GM12878 (cell line): ENCODE results near the gene SLC17A7. TPM values are rescaled to one million over a fixed set of nuclear protein-coding genes. Genes with fewer than 3 reads are reported as not detected.

Experiments
- ATAC-seq: fragments of 200-7000 bp; cut with Tn5 transposase; 3 replicates; pipeline ENCODE4 v1.9.1; 2020; ENCODE audit warnings: mild to moderate bottlenecking, moderate library complexity
- BruUV-seq: library from RNA; stranded (reverse); fragments of 400-500 nt; replicated peaks from 2 replicates; lab custom pipeline; 2021; lab: Mats Ljungman, UMichigan
- CTCF ChIA-PET: fragments of 300-600 bp; sonication (Branson Sonifier 250); formaldehyde crosslinking; extraction: SDS; loops from one replicate; lab custom pipeline; 2021; ENCODE audit warnings: inconsistent platforms; lab: Yijun Ruan, JAX
- POLR2A ChIA-PET: fragments of 350-600 bp; formaldehyde crosslinking; extraction: SDS; loops from one replicate; lab custom pipeline; 2021; ENCODE audit warnings: inconsistent platforms; lab: Charles Lee
- RAD21 ChIA-PET: fragments of 300-600 bp; sonication (Branson Sonifier 250); formaldehyde crosslinking; loops from one replicate; lab custom pipeline; 2023; ENCODE audit warnings: antibody characterized with exemption; ENCODE audit not compliant: unreplicated experiment; lab: Charles Lee
- SMC1A ChIA-PET: fragments of 300-600 bp; sonication (Branson Sonifier 250); formaldehyde crosslinking; loops from one replicate; lab custom pipeline; 2023; ENCODE audit not compliant: unreplicated experiment, uncharacterized antibody; lab: Charles Lee
- DNase-seq: peaks from one replicate; pipeline ENCODE4 v3.0.0-alpha.2; 2011; ENCODE audit warnings: low read depth, low spot score
- FAIRE-seq: peaks from 3 replicates; lab custom pipeline; 2011; peaks lifted over from hg19 to GRCh38; lab: Jason Lieb, UNC
- H2AFZ ChIP-seq: 2 replicates; pipeline ENCODE4 v1.6.0; 2011; ENCODE audit warnings: low read depth, low read length, control low read depth; ENCODE audit not compliant: control insufficient read depth
- H3K27ac ChIP-seq: 2 replicates; pipeline ENCODE4 v1.5.1; 2011; ENCODE audit warnings: control low read depth; ENCODE audit not compliant: control insufficient read depth, insufficient read depth
- H3K27me3 ChIP-seq, 2 experiments: replicated peaks in 1 of 2; 2 replicates each; pipeline versions ENCODE4 v1.6.0 to v1.6.1; 2011; ENCODE audit warnings: low read length in 1 of 2; ENCODE audit not compliant: control insufficient read depth in 2 of 2, insufficient read depth in 2 of 2
- H3K36me3 ChIP-seq, 2 experiments: 2 replicates each; pipeline ENCODE4 v1.5.1; 2011; ENCODE audit warnings: low read length in 1 of 2; ENCODE audit not compliant: control insufficient read depth in 2 of 2, insufficient read depth in 2 of 2
- H3K4me1 ChIP-seq: 2 replicates; pipeline ENCODE4 v1.6.1; 2011; ENCODE audit warnings: mild to moderate bottlenecking, low read length, moderate library complexity, mixed read lengths; ENCODE audit not compliant: control insufficient read depth, insufficient read depth
- H3K4me2 ChIP-seq: 2 replicates; pipeline ENCODE4 v1.6.0; 2011; ENCODE audit warnings: control low read depth; ENCODE audit not compliant: control insufficient read depth, insufficient read depth
- H3K4me3 ChIP-seq: fragments of 200-600 bp; sonication (generic); 2 replicates; pipeline ENCODE4 v1.5.1; 2016
- H3K79me2 ChIP-seq: 2 replicates; pipeline ENCODE4 v1.6.0; 2011; ENCODE audit warnings: low read length; ENCODE audit not compliant: control insufficient read depth, insufficient read depth
- H3K9ac ChIP-seq: 2 replicates; pipeline ENCODE4 v1.8.0; 2011; ENCODE audit warnings: low read length, control low read depth, mixed read lengths; ENCODE audit not compliant: control insufficient read depth, insufficient read depth
- H3K9me3 ChIP-seq: replicated peaks from 3 replicates; pipeline ENCODE4 v1.5.1; 2011; ENCODE audit warnings: mild to moderate bottlenecking, low read length; ENCODE audit not compliant: control insufficient read depth, insufficient read depth
- H4K20me1 ChIP-seq: 2 replicates; pipeline ENCODE4 v1.6.0; 2011; ENCODE audit not compliant: control insufficient read depth, insufficient read depth
- ASH2L ChIP-seq: fragments of 300-600, 200-600 bp; sonication (generic); IDR thresholded peaks from 2 replicates; pipeline ENCODE4 v1.6.1; 2017; ENCODE audit warnings: low read depth, mild to moderate bottlenecking, borderline replicate concordance
- ATF7 ChIP-seq: fragments of 450-650 bp; IDR thresholded peaks from 2 replicates; pipeline ENCODE4 v1.6.1; 2016; ENCODE audit warnings: low read depth, mild to moderate bottlenecking
- CBFB ChIP-seq: IDR thresholded peaks from 2 replicates; pipeline ENCODE4 v1.6.1; 2016; ENCODE audit warnings: antibody characterized with exemption, low read depth
- NFIC ChIP-seq: IDR thresholded peaks from 2 replicates; pipeline ENCODE4 v1.6.1; 2012; ENCODE audit warnings: low read depth, mild to moderate bottlenecking, inconsistent platforms, low read length, moderate library complexity
- NFXL1 ChIP-seq: fragments of 450-650 bp; IDR thresholded peaks from 2 replicates; pipeline ENCODE4 v1.6.1; 2017; ENCODE audit warnings: antibody characterized with exemption, mild to moderate bottlenecking, borderline replicate concordance
- RAD21 ChIP-seq: IDR thresholded peaks from 2 replicates; pipeline ENCODE4 v1.6.1; 2011; ENCODE audit warnings: mild to moderate bottlenecking, low read depth, low read length, moderate library complexity; ENCODE audit not compliant: insufficient read depth
- SIN3A ChIP-seq: IDR thresholded peaks from 2 replicates; pipeline ENCODE4 v1.6.1; 2012; ENCODE audit warnings: low read depth, low read length, improper control_type of control experiment
- SMAD1 ChIP-seq: fragments of 450-650 bp; IDR thresholded peaks from 2 replicates; pipeline ENCODE4 v1.6.1; 2018; ENCODE audit warnings: mild to moderate bottlenecking, low read depth; ENCODE audit not compliant: partially characterized antibody
- SMC3 ChIP-seq: IDR thresholded peaks from 2 replicates; pipeline ENCODE4 v1.6.1; 2011; ENCODE audit warnings: low read length, improper control_type of control experiment, borderline replicate concordance
- WGBS: methylation state at CpG from one replicate; pipeline ENCODE4 v1.1.6; 2016; ENCODE audit warnings: low lambda C conversion rate; ENCODE audit not compliant: insufficient replicate concordance, insufficient coverage; ENCODE audit errors: missing lambda C conversion rate; 5-methylcytosine and 5-hydroxymethylcytosine counted together
- in situ Hi-C: fragments of 300-500 bp; cut with MboI; formaldehyde crosslinking; loops from 9 replicates; pipeline ENCODE4 v1.14.3; 2018; ENCODE audit warnings: mixed read lengths
- intact Hi-C: fragments of 100-400 bp; cut with micrococcal nuclease; formaldehyde crosslinking; loops from one replicate; pipeline ENCODE4 v1.14.2; 2022; ENCODE audit not compliant: unreplicated experiment
- polyA plus RNA-seq, 11 experiments: library from polyadenylated mRNA; depleted of rRNA in 4 of 11; unstranded in 6 of 11; stranded (reverse) in 5 of 11; fragments of >200 nt; fragmentation: Nextera tagmentation in 4 of 11; fragmentation: Illumina TruSeq in 1 of 11; extraction: Ambion mirVana in 4 of 11; extraction: Trizol in 1 of 11; gene quantifications; 1 replicate in 1 of 11; 2 replicates in 10 of 11; pipeline versions ENCODE4 v1.2.1 to v1.2.3, GENCODE V29; 2011 to 2016; ENCODE audit warnings: inconsistent platforms in 2 of 11, missing spikeins in 2 of 11, low read depth in 1 of 11
- total RNA-seq, 4 experiments: library from RNA; depleted of rRNA in 3 of 4; stranded (reverse); fragments of >200 nt in 3 of 4; fragmentation: Illumina TruSeq in 1 of 4; extraction: Trizol in 1 of 4; gene quantifications; 2 replicates each; pipeline versions ENCODE4 v1.2.1 to v1.2.3, GENCODE V29; 2013 to 2021
- TF ChIP-seq, protein P1 (sequence below): fragments of 450-650 bp; formaldehyde crosslinking; IDR thresholded peaks from 2 replicates; pipeline ENCODE4 v1.4.0; 2020; ENCODE audit warnings: mild to moderate bottlenecking, moderate library complexity
- TF ChIP-seq, protein P2 (sequence below): IDR thresholded peaks from 2 replicates; pipeline ENCODE4 v1.6.1; 2012; ENCODE audit warnings: mild to moderate bottlenecking, low read depth, low read length
- TF ChIP-seq, protein P3 (sequence below): fragments of 450-650 bp; IDR thresholded peaks from 2 replicates; pipeline ENCODE4 v1.6.1; 2017; ENCODE audit warnings: low read depth, mild to moderate bottlenecking, moderate library complexity

SLC17A7 gene
- total and polyA plus RNA-seq, 10 of the 15 experiments (the other 5 are each of a cell fraction or from before 2014, with no cell fraction given) = 0.03 to 0.24 (median 0.06) TPM; not detected in 6

DNA sequence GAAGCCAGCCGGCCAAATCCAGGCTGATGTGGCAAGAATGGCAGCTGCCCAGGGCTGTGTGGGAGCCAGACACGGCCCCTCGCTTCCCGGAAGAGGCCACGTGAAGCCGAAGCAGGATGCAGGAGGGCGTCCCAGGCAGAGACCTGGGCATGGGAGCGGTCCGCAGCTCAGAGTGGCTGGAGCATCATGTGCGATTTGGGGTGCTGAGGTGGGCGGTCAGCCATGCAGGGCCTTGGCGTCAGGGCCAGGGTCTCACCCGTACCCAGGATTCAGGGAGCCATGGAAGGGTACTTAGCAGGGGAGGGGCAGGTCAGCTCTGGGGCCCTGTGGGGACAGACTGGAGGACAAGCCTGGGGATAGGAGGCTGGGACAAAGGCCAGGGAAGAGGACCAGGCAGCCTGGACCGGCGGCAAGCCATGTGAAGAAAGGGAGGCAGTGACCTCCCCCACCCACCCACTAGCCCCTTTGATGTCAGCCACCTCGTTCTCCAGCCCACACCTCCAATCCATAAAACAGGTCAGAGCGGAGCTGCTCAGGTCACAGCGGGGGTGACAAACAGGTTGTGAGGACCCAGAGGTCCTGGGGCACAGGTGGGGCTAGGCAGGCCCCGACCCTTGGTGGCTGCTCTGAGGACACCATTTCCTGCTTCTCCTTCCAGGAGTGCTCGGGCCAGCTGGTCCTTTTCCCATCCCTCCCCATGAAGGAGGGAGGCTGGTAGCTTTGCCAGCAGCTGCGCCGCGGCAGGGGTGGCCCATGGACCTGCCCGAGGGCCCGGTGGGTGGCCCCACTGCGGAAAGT lies 51.0 kb downstream of the SLC17A7 start (continued):
- TF ChIP-seq, protein P1, sequence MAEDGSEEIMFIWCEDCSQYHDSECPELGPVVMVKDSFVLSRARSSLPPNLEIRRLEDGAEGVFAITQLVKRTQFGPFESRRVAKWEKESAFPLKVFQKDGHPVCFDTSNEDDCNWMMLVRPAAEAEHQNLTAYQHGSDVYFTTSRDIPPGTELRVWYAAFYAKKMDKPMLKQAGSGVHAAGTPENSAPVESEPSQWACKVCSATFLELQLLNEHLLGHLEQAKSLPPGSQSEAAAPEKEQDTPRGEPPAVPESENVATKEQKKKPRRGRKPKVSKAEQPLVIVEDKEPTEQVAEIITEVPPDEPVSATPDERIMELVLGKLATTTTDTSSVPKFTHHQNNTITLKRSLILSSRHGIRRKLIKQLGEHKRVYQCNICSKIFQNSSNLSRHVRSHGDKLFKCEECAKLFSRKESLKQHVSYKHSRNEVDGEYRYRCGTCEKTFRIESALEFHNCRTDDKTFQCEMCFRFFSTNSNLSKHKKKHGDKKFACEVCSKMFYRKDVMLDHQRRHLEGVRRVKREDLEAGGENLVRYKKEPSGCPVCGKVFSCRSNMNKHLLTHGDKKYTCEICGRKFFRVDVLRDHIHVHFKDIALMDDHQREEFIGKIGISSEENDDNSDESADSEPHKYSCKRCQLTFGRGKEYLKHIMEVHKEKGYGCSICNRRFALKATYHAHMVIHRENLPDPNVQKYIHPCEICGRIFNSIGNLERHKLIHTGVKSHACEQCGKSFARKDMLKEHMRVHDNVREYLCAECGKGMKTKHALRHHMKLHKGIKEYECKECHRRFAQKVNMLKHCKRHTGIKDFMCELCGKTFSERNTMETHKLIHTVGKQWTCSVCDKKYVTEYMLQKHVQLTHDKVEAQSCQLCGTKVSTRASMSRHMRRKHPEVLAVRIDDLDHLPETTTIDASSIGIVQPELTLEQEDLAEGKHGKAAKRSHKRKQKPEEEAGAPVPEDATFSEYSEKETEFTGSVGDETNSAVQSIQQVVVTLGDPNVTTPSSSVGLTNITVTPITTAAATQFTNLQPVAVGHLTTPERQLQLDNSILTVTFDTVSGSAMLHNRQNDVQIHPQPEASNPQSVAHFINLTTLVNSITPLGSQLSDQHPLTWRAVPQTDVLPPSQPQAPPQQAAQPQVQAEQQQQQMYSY = no peak
- TF ChIP-seq ATF7 = no peak
- no peak for TF ChIP-seq SMAD1
- no peak for TF ChIP-seq SIN3A

DNA sequence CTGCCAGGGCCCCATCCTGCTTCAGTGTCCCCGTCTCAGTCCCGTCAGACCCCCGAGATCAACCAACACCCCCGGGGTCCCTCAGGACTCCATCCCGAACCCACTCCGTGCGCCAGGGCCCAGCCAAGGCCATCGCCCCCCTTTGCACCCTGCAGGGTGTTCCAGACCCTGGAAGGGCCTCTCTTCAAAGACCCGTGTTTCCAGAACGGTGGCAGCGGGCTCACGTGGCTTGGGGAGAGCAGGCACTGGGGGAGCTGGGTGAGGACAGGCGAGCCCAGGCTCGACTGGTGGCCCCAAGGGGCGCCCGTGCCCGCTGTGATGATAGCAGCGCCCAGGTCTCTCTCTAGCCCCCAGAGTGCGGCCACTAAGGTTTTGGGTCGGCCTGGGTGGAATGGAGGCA lies 51.9 kb downstream of the SLC17A7 start:
- FAIRE-seq = no peak
- TF ChIP-seq RAD21 (no peak), SMC3 (no peak), NFXL1 (no peak), ASH2L (no peak), NFIC (no peak), CBFB (no peak)
- TF ChIP-seq, protein P2, sequence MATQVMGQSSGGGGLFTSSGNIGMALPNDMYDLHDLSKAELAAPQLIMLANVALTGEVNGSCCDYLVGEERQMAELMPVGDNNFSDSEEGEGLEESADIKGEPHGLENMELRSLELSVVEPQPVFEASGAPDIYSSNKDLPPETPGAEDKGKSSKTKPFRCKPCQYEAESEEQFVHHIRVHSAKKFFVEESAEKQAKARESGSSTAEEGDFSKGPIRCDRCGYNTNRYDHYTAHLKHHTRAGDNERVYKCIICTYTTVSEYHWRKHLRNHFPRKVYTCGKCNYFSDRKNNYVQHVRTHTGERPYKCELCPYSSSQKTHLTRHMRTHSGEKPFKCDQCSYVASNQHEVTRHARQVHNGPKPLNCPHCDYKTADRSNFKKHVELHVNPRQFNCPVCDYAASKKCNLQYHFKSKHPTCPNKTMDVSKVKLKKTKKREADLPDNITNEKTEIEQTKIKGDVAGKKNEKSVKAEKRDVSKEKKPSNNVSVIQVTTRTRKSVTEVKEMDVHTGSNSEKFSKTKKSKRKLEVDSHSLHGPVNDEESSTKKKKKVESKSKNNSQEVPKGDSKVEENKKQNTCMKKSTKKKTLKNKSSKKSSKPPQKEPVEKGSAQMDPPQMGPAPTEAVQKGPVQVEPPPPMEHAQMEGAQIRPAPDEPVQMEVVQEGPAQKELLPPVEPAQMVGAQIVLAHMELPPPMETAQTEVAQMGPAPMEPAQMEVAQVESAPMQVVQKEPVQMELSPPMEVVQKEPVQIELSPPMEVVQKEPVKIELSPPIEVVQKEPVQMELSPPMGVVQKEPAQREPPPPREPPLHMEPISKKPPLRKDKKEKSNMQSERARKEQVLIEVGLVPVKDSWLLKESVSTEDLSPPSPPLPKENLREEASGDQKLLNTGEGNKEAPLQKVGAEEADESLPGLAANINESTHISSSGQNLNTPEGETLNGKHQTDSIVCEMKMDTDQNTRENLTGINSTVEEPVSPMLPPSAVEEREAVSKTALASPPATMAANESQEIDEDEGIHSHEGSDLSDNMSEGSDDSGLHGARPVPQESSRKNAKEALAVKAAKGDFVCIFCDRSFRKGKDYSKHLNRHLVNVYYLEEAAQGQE = no peak
- TF ChIP-seq, protein P3, sequence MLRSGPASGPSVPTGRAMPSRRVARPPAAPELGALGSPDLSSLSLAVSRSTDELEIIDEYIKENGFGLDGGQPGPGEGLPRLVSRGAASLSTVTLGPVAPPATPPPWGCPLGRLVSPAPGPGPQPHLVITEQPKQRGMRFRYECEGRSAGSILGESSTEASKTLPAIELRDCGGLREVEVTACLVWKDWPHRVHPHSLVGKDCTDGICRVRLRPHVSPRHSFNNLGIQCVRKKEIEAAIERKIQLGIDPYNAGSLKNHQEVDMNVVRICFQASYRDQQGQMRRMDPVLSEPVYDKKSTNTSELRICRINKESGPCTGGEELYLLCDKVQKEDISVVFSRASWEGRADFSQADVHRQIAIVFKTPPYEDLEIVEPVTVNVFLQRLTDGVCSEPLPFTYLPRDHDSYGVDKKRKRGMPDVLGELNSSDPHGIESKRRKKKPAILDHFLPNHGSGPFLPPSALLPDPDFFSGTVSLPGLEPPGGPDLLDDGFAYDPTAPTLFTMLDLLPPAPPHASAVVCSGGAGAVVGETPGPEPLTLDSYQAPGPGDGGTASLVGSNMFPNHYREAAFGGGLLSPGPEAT = no peak

More for the DNA sequence above, 51.9 kb downstream of the SLC17A7 start:
- H3K4me3 ChIP-seq = no peak overlapping the region
- H4K20me1 ChIP-seq = no peaks in the 10 kb centered on the region
- H3K9me3 ChIP-seq = no peaks in the 10 kb centered on the region
- no peak for ATAC-seq
- no peaks in the 10 kb centered on the region for H3K79me2 ChIP-seq
- H3K27me3 ChIP-seq = no peaks in the 10 kb centered on the region
- no peak for DNase-seq
- H3K9ac ChIP-seq = no peak overlapping the region
- ChIA-PET SMC1A (interaction anchor here (0.8 to 1.0 kb wide), 2 partner anchors 30 to 162 kb away, joined by 3 read pairs; no protein-coding TSS in a partner anchor), CTCF (interaction anchor here (3.6 to 5.7 kb wide), 2 partner anchors 55 to 82 kb away, joined by 47 to 68 read pairs; partner anchors contain the start of gene FLT3LG), RAD21 (interaction anchor here (0.7 to 1.2 kb wide), 2 partner anchors 26 to 65 kb away, joined by 3 to 4 read pairs; partner anchors contain the start of gene SLC6A16), POLR2A (interaction anchor here (0.6 kb wide), 1 partner anchor 83 kb away, joined by 3 read pairs; no protein-coding TSS in a partner anchor)
- intact Hi-C loops = no loop called here
- no peak overlapping the region for H3K27ac ChIP-seq
- in situ Hi-C loops = no loop called here
- H3K4me1 ChIP-seq = no peaks in the 10 kb centered on the region
- H3K36me3 ChIP-seq = no peaks in the 10 kb centered on the region
- 48% methylated on average over 20 of the region's 20 CpGs for WGBS
- no peak overlapping the region for H2AFZ ChIP-seq
- no TSS peak for BruUV-seq
- H3K4me2 ChIP-seq = no peak overlapping the region
